Neural progenitor cell (in vitro differentiated cells): ENCODE results near the gene RPS6KA2.

ENCODE experiments used
- EZH2 ChIP-seq: fragments of 200-600 bp; sonication (generic); IDR thresholded peaks from 2 replicates; pipeline ENCODE4 v1.6.1; 2017; ENCODE audit warnings: antibody characterized with exemption, mild to moderate bottlenecking, moderate library complexity
- TF ChIP-seq, protein P1 (sequence below): fragments of 200-600 bp; sonication (generic); IDR thresholded peaks from 2 replicates; pipeline ENCODE4 v1.5.1; 2017; ENCODE audit warnings: antibody characterized with exemption, mild to moderate bottlenecking

DNA sequence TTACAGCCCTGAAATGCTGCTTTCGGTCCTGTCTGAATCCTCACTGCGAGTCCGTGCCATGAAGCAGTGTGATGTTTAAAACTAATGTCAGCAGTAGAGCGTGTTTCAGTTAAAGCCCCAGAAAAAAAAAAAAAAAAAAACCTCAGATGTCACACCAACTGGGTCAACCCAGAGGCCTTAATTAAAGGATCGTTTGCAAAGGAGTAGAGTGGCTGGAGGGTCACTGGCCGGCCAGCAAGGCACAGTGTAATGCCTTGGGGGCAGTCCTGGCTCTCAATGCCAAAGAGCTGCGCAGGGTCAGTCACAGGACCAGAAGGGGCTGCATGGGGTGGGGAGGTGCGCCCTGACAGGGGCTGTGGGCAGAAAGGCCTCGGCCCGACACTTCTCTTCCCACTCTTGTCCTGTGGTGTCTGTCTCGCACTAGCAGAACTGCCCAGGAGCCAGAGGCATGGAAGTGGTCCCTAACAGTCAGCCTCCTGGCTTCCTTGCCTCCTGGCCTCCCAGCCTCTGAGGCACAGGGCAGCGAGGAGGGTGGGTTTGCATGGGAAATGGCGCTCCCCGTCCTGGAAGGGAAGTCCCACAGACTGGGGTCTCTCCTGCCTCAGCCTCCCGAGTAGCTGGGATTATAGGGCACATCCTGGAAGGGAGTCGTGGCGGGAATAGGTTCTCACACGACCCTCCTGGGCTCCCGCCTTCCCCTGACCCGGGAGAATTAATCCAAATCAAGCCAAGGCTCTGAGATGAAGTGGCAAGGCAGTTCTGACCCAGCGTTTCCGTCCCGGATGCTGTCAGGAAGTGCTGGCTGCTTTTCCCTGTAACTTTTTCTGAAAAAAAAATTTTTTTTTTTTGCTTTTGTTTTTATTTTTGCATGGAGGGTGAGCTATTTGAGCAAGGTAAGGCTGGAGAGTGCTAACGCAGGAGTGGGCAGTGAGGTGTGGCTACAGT, 190.6 kb downstream of the RPS6KA2 start:
- TF ChIP-seq, protein P1, sequence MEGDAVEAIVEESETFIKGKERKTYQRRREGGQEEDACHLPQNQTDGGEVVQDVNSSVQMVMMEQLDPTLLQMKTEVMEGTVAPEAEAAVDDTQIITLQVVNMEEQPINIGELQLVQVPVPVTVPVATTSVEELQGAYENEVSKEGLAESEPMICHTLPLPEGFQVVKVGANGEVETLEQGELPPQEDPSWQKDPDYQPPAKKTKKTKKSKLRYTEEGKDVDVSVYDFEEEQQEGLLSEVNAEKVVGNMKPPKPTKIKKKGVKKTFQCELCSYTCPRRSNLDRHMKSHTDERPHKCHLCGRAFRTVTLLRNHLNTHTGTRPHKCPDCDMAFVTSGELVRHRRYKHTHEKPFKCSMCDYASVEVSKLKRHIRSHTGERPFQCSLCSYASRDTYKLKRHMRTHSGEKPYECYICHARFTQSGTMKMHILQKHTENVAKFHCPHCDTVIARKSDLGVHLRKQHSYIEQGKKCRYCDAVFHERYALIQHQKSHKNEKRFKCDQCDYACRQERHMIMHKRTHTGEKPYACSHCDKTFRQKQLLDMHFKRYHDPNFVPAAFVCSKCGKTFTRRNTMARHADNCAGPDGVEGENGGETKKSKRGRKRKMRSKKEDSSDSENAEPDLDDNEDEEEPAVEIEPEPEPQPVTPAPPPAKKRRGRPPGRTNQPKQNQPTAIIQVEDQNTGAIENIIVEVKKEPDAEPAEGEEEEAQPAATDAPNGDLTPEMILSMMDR: no peak
- TF ChIP-seq EZH2: no peak
